ENCODE measurements around the gene LRRC71.

LRRC71 gene

GRCh38 chr1:156944848-156945247 lies 24.4 kb downstream of the LRRC71 start:
- H3K9ac ChIP-seq (ENCODE audit: low read length), result no peak overlapping the region
- H3K36me3 ChIP-seq (ENCODE audit: insufficient read depth, low read length), result peaks cover 95% of the 10 kb centered on the region
- no peaks in the 10 kb centered on the region for H3K4me1 ChIP-seq (ENCODE audit: insufficient read depth, low read length)
- H3K27me3 ChIP-seq (ENCODE audit: control insufficient read depth in 1 of 2, insufficient read depth in 2 of 2, low read length in 2 of 2), result no peaks in the 10 kb centered on the region
- H3K4me3 ChIP-seq (ENCODE audit: low read depth in 1 of 2, low read length in 2 of 2), result no peak overlapping the region
- no peak overlapping the region for H3K27ac ChIP-seq (ENCODE audit: low read depth, low read length)
- no peaks in the 10 kb centered on the region for H3K9me3 ChIP-seq (ENCODE audit: low read length)

GRCh38 chr1:156945881-156946661 lies 25.6 kb downstream of the LRRC71 start:
- Histone ChIP-seq H3K9me3 (ENCODE audit: low read length) (no peaks in the 10 kb centered on the region), H3K27ac (ENCODE audit: low read depth, low read length) (no peak overlapping the region), H3K4me1 (ENCODE audit: insufficient read depth, low read length) (no peaks in the 10 kb centered on the region), H3K9ac (ENCODE audit: low read length) (no peak overlapping the region), H3K4me3 (ENCODE audit: low read depth in 1 of 2, low read length in 2 of 2) (no peak overlapping the region), H3K36me3 (ENCODE audit: insufficient read depth, low read length) (peaks cover 92% of the 10 kb centered on the region), H3K27me3 (ENCODE audit: control insufficient read depth in 1 of 2, insufficient read depth in 2 of 2, low read length in 2 of 2) (no peaks in the 10 kb centered on the region)

DNA sequence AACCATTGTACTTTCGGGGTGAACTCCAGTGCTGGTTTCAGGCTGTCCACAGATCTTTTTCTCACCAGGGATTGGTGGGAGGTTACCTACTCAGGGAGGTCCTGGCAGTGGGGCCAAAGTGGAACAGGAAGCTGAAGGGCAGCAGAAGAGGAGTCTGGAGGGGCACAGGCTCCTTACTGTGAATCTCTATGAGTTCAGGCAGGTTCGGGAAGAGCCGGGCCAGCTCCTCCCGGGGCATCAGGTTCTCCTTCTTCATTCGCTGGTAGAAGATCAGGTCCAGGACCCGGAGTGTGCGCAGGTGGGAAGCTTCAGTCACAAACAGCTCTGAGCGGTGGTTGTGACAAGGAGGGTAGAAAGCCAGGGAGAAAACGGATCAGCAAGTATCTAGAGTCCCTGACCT lies 26.7 kb downstream of the LRRC71 start:
- Histone ChIP-seq H3K4me3 (ENCODE audit: low read depth in 1 of 2, low read length in 2 of 2) (no peak overlapping the region), H3K36me3 (ENCODE audit: insufficient read depth, low read length) (peaks cover 85% of the 10 kb centered on the region), H3K4me1 (ENCODE audit: insufficient read depth, low read length) (no peaks in the 10 kb centered on the region), H3K27ac (ENCODE audit: low read depth, low read length) (no peak overlapping the region), H3K9me3 (ENCODE audit: low read length) (no peaks in the 10 kb centered on the region), H3K27me3 (ENCODE audit: control insufficient read depth in 1 of 2, insufficient read depth in 2 of 2, low read length in 2 of 2) (no peaks in the 10 kb centered on the region), H3K9ac (ENCODE audit: low read length) (no peak overlapping the region)

- no peak overlapping the region for H3K27ac ChIP-seq (ENCODE audit: low read depth, low read length)
- H3K36me3 ChIP-seq (ENCODE audit: insufficient read depth, low read length), result peaks cover 82% of the 10 kb centered on the region
- H3K4me3 ChIP-seq (ENCODE audit: low read depth in 1 of 2, low read length in 2 of 2), result no peak overlapping the region
- H3K27me3 ChIP-seq (ENCODE audit: control insufficient read depth in 1 of 2, insufficient read depth in 2 of 2, low read length in 2 of 2), result no peaks in the 10 kb centered on the region
- no peak overlapping the region for H3K9ac ChIP-seq (ENCODE audit: low read length)
- H3K4me1 ChIP-seq (ENCODE audit: insufficient read depth, low read length), result no peaks in the 10 kb centered on the region
- no peaks in the 10 kb centered on the region for H3K9me3 ChIP-seq (ENCODE audit: low read length)
Observed at GRCh38 chr1:156947818-156948525, 27.5 kb downstream of the LRRC71 start.

DNA sequence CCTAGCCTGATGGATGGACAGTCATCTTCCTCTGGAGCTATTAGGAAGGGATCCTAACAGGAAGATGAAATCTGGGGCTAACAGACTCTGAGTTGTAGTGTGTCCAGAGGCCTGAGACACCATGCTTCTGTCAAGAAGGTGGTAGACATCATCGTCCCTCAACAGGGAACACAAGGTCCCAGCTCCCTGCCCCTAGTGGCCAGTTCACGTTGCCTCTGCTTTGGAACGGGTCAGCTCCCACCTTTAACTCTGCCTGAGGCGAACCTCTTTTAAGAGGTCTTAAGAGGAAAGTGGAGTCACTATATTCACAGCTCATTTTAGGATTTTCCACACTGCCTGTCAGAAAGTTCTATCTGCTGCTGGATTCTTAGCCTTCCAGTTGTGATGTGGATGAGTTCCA lies 28.3 kb downstream of the LRRC71 start:
- H3K4me3 ChIP-seq (ENCODE audit: low read depth in 1 of 2, low read length in 2 of 2), result no peak overlapping the region
- H3K9ac ChIP-seq (ENCODE audit: low read length), result no peak overlapping the region
- peaks cover 80% of the 10 kb centered on the region for H3K36me3 ChIP-seq (ENCODE audit: insufficient read depth, low read length)
- H3K4me1 ChIP-seq (ENCODE audit: insufficient read depth, low read length), result no peaks in the 10 kb centered on the region
- H3K27ac ChIP-seq (ENCODE audit: low read depth, low read length), result no peak overlapping the region
- H3K27me3 ChIP-seq (ENCODE audit: control insufficient read depth in 1 of 2, insufficient read depth in 2 of 2, low read length in 2 of 2), result no peaks in the 10 kb centered on the region
- no peaks in the 10 kb centered on the region for H3K9me3 ChIP-seq (ENCODE audit: low read length)

DNA sequence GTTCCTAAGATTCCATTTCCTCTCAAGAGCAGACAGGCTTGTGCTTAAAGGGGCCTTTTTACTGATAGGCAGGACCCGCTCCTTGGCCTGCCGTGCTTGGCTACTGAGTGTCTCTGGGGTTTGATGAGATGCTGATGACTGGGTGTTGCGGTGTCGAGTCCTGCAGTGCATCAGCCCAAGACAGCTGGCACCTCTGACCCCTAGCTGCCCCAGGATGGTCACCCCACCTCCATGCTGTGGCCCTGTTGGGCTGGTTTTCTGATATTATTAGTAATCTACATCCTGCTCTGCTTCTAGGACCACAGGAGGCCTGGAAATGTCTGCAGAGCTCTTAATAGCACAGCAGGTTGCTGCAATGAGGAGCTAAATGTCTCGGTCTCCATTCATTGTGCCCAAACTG lies 28.7 kb downstream of the LRRC71 start:
- Histone ChIP-seq H3K9ac (ENCODE audit: low read length) (no peak overlapping the region), H3K9me3 (ENCODE audit: low read length) (no peaks in the 10 kb centered on the region), H3K27me3 (ENCODE audit: control insufficient read depth in 1 of 2, insufficient read depth in 2 of 2, low read length in 2 of 2) (no peaks in the 10 kb centered on the region), H3K4me1 (ENCODE audit: insufficient read depth, low read length) (no peaks in the 10 kb centered on the region), H3K4me3 (ENCODE audit: low read depth in 1 of 2, low read length in 2 of 2) (no peak overlapping the region), H3K27ac (ENCODE audit: low read depth, low read length) (no peak overlapping the region), H3K36me3 (ENCODE audit: insufficient read depth, low read length) (peaks cover 76% of the 10 kb centered on the region)

GRCh38 chr1:156951371-156951770 lies 30.9 kb downstream of the LRRC71 start:
- no peak overlapping the region for H3K4me3 ChIP-seq (ENCODE audit: low read depth in 1 of 2, low read length in 2 of 2)
- peaks cover 74% of the 10 kb centered on the region for H3K36me3 ChIP-seq (ENCODE audit: insufficient read depth, low read length)
- no peaks in the 10 kb centered on the region for H3K9me3 ChIP-seq (ENCODE audit: low read length)
- H3K4me1 ChIP-seq (ENCODE audit: insufficient read depth, low read length), result no peaks in the 10 kb centered on the region
- no peaks in the 10 kb centered on the region for H3K27me3 ChIP-seq (ENCODE audit: control insufficient read depth in 1 of 2, insufficient read depth in 2 of 2, low read length in 2 of 2)
- H3K27ac ChIP-seq (ENCODE audit: low read depth, low read length), result no peak overlapping the region
- H3K9ac ChIP-seq (ENCODE audit: low read length), result no peak overlapping the region

DNA sequence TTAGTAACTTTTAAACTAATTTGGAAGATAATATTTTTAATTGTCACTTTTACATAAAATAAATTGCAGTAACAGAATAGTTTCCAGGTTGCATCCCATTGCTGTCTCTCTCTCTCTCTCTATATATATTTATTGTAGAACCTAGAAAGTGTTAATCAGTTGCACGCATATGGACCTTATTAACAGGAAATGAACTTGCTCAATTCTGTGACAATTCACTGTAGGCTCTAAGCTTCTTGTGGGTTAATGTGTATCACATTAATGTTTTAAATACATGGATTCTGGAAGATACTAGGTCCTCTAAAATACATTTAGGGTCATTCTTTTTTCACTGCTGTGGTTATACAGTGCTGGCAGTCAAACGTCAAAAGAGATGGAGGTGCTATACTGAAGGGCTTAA lies 33.1 kb downstream of the LRRC71 start:
- Histone ChIP-seq H3K4me1 (ENCODE audit: insufficient read depth, low read length) (no peaks in the 10 kb centered on the region), H3K27ac (ENCODE audit: low read depth, low read length) (no peak overlapping the region), H3K27me3 (ENCODE audit: control insufficient read depth in 1 of 2, insufficient read depth in 2 of 2, low read length in 2 of 2) (no peaks in the 10 kb centered on the region), H3K4me3 (ENCODE audit: low read depth in 1 of 2, low read length in 2 of 2) (no peak overlapping the region), H3K36me3 (ENCODE audit: insufficient read depth, low read length) (peaks cover 75% of the 10 kb centered on the region), H3K9ac (ENCODE audit: low read length) (no peak overlapping the region), H3K9me3 (ENCODE audit: low read length) (no peaks in the 10 kb centered on the region)

GRCh38 chr1:156956333-156956732 lies 35.9 kb downstream of the LRRC71 start:
- H3K36me3 ChIP-seq (ENCODE audit: insufficient read depth, low read length), result peaks cover 78% of the 10 kb centered on the region

DNA sequence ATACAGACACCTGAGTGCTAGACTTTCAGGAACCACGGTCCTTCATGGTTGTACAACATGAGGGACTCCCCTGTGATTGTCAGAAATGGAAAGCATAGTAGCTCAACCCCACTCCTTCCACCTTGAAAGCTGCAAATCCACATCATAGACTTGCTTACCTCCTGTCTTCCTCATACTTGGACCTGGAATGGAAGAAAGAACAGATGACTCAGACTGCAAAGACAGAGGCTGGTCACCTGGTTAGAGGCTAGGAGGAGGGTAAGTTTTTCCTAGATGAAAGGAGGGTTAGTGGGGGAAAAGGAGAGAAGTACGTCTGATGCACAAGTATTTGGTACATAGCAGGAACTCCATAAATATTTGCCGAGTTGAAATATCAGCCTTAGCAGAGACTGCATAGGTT lies 37.2 kb downstream of the LRRC71 start:
- no peak overlapping the region for H3K4me3 ChIP-seq (ENCODE audit: low read depth in 1 of 2, low read length in 2 of 2)
- H3K36me3 ChIP-seq (ENCODE audit: insufficient read depth, low read length), result peaks cover 84% of the 10 kb centered on the region
- no peaks in the 10 kb centered on the region for H3K4me1 ChIP-seq (ENCODE audit: insufficient read depth, low read length)
- no peak overlapping the region for H3K9ac ChIP-seq (ENCODE audit: low read length)
- H3K27ac ChIP-seq (ENCODE audit: low read depth, low read length), result no peak overlapping the region
- H3K9me3 ChIP-seq (ENCODE audit: low read length), result no peaks in the 10 kb centered on the region
- H3K27me3 ChIP-seq (ENCODE audit: control insufficient read depth in 1 of 2, insufficient read depth in 2 of 2, low read length in 2 of 2), result no peaks in the 10 kb centered on the region

More at GRCh38 chr1:156956333-156956732, 35.9 kb downstream of the LRRC71 start:
- Histone ChIP-seq H3K9me3 (ENCODE audit: low read length) (no peaks in the 10 kb centered on the region), H3K27ac (ENCODE audit: low read depth, low read length) (no peak overlapping the region), H3K4me3 (ENCODE audit: low read depth in 1 of 2, low read length in 2 of 2) (no peak overlapping the region), H3K27me3 (ENCODE audit: control insufficient read depth in 1 of 2, insufficient read depth in 2 of 2, low read length in 2 of 2) (no peaks in the 10 kb centered on the region), H3K4me1 (ENCODE audit: insufficient read depth, low read length) (no peaks in the 10 kb centered on the region), H3K9ac (ENCODE audit: low read length) (no peak overlapping the region)

DNA sequence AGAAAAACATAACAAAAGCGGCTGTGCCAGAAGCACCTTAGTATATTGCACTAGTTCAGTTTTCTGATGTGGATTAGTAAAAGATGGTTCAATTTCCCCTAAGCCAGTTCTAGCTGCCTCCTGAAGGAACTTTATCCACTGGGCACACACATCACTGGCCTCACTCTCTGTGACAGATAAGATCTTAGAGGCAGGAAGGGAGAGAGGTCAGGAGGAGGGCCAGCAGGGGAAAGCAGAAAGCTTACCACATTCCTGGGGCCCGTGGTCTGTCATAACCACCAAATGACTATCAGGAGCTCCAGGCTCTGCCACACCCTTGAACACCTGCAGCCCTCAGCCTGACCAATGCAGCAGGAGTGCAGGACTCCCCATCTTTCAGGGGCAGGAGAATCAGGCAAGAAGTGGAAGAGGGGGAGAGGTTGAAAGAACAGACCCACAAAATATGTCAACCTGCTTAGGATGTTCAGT lies 37.8 kb downstream of the LRRC71 start:
- H3K27me3 ChIP-seq (ENCODE audit: control insufficient read depth in 1 of 2, insufficient read depth in 2 of 2, low read length in 2 of 2), result no peaks in the 10 kb centered on the region
- H3K27ac ChIP-seq (ENCODE audit: low read depth, low read length), result no peak overlapping the region
- H3K4me1 ChIP-seq (ENCODE audit: insufficient read depth, low read length), result no peaks in the 10 kb centered on the region
- H3K36me3 ChIP-seq (ENCODE audit: insufficient read depth, low read length), result peaks cover 83% of the 10 kb centered on the region
- no peak overlapping the region for H3K4me3 ChIP-seq (ENCODE audit: low read depth in 1 of 2, low read length in 2 of 2)
- H3K9me3 ChIP-seq (ENCODE audit: low read length), result no peaks in the 10 kb centered on the region
- no peak overlapping the region for H3K9ac ChIP-seq (ENCODE audit: low read length)
